ENCODE measurements around the gene SLC5A3.

- no peak for TF ChIP-seq EGR1 (IDR thresholded peaks at IDR 0.05; ENCODE audit: borderline replicate concordance, low read depth, low read length)
- TF ChIP-seq CHD1 (IDR thresholded peaks at IDR 0.05; ENCODE audit: low read depth, low read length): no peak
- TF ChIP-seq ZNF274 (IDR thresholded peaks at IDR 0.05; ENCODE audit: borderline replicate concordance, extremely low read depth, low read length): no peak
- TF ChIP-seq SP1 (IDR thresholded peaks at IDR 0.05; ENCODE audit: low read depth, low read length): no peak
- no peak for TF ChIP-seq CTCF (IDR thresholded peaks at IDR 0.05; ENCODE audit: control extremely low read depth in 1 of 3, insufficient read depth in 1 of 3, low read depth in 1 of 3, low read length in 3 of 3)
- no peak for TF ChIP-seq TAF1 (IDR thresholded peaks at IDR 0.05; ENCODE audit: low read depth, low read length)
Measured at GRCh38 chr21:34078915-34079314, 5.5 kb downstream of the SLC5A3 start.
